Ishikawa (cell line): ENCODE measurements around the gene ARL14EP.

Source experiments
- EGR1 ChIP-seq: IDR thresholded peaks from 2 replicates; pipeline ENCODE4 v1.6.1; 2012
- EP300 ChIP-seq: IDR thresholded peaks from 2 replicates; pipeline ENCODE4 v1.6.1; 2012; ENCODE audit warnings: borderline replicate concordance
- RAD21 ChIP-seq: IDR thresholded peaks from 2 replicates; pipeline ENCODE4 v1.6.1; 2012; ENCODE audit warnings: low read depth
- TAF1 ChIP-seq: IDR thresholded peaks from 2 replicates; pipeline ENCODE4 v1.6.1; 2012; ENCODE audit warnings: low read depth, mild to moderate bottlenecking
- TCF12 ChIP-seq: IDR thresholded peaks from 2 replicates; pipeline ENCODE4 v1.6.1; 2012; ENCODE audit warnings: low read depth
- YY1 ChIP-seq: IDR thresholded peaks from 2 replicates; pipeline ENCODE4 v1.6.1; 2012; ENCODE audit warnings: low read depth
- TF ChIP-seq, protein P1 (sequence below): IDR thresholded peaks from 2 replicates; pipeline ENCODE4 v1.6.1; 2012
- TF ChIP-seq, protein P2 (sequence below): IDR thresholded peaks from 2 replicates; pipeline ENCODE4 v1.6.1; 2012; ENCODE audit warnings: low read depth, mild to moderate bottlenecking
- TF ChIP-seq, protein P3 (sequence below): IDR thresholded peaks from 2 replicates; pipeline ENCODE4 v1.6.1; 2012

DNA sequence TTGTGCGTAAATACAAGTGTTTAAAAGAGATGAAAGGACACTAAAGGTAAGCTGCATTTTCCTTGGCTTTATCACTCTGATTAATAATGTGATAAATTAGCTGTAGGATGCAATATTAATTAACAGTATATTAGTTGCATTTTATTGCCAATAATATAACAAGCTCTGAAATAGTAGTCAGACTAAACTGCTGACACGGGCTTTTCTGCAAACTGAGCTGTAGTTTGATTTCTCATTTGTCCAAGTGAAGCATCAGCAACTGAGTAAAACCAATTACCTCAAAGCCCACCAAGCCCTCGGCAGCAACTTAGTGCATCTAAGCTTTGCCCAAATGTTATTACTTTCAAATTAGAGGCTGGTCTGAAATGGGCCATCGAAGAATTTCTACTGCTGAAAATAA, 33.5 kb downstream of the ARL14EP start:
- TF ChIP-seq, protein P1, sequence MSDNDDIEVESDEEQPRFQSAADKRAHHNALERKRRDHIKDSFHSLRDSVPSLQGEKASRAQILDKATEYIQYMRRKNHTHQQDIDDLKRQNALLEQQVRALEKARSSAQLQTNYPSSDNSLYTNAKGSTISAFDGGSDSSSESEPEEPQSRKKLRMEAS, result no peak
- no peak for TF ChIP-seq EGR1
- TF ChIP-seq, protein P2, sequence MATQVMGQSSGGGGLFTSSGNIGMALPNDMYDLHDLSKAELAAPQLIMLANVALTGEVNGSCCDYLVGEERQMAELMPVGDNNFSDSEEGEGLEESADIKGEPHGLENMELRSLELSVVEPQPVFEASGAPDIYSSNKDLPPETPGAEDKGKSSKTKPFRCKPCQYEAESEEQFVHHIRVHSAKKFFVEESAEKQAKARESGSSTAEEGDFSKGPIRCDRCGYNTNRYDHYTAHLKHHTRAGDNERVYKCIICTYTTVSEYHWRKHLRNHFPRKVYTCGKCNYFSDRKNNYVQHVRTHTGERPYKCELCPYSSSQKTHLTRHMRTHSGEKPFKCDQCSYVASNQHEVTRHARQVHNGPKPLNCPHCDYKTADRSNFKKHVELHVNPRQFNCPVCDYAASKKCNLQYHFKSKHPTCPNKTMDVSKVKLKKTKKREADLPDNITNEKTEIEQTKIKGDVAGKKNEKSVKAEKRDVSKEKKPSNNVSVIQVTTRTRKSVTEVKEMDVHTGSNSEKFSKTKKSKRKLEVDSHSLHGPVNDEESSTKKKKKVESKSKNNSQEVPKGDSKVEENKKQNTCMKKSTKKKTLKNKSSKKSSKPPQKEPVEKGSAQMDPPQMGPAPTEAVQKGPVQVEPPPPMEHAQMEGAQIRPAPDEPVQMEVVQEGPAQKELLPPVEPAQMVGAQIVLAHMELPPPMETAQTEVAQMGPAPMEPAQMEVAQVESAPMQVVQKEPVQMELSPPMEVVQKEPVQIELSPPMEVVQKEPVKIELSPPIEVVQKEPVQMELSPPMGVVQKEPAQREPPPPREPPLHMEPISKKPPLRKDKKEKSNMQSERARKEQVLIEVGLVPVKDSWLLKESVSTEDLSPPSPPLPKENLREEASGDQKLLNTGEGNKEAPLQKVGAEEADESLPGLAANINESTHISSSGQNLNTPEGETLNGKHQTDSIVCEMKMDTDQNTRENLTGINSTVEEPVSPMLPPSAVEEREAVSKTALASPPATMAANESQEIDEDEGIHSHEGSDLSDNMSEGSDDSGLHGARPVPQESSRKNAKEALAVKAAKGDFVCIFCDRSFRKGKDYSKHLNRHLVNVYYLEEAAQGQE, result no peak
- no peak for TF ChIP-seq TCF12
- TF ChIP-seq YY1, result no peak
- no peak for TF ChIP-seq RAD21
- no peak for TF ChIP-seq TAF1
- TF ChIP-seq EP300, result no peak
- TF ChIP-seq, protein P3, sequence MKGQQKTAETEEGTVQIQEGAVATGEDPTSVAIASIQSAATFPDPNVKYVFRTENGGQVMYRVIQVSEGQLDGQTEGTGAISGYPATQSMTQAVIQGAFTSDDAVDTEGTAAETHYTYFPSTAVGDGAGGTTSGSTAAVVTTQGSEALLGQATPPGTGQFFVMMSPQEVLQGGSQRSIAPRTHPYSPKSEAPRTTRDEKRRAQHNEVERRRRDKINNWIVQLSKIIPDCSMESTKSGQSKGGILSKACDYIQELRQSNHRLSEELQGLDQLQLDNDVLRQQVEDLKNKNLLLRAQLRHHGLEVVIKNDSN, result no peak
